ENCODE measurements around the gene TRMT1.

TRMT1 gene

GRCh38 chr19:13091400-13092157, 25.0 kb downstream of the TRMT1 start:
- no peak for DNase-seq (ENCODE audit: low read depth in 2 of 2)

DNA sequence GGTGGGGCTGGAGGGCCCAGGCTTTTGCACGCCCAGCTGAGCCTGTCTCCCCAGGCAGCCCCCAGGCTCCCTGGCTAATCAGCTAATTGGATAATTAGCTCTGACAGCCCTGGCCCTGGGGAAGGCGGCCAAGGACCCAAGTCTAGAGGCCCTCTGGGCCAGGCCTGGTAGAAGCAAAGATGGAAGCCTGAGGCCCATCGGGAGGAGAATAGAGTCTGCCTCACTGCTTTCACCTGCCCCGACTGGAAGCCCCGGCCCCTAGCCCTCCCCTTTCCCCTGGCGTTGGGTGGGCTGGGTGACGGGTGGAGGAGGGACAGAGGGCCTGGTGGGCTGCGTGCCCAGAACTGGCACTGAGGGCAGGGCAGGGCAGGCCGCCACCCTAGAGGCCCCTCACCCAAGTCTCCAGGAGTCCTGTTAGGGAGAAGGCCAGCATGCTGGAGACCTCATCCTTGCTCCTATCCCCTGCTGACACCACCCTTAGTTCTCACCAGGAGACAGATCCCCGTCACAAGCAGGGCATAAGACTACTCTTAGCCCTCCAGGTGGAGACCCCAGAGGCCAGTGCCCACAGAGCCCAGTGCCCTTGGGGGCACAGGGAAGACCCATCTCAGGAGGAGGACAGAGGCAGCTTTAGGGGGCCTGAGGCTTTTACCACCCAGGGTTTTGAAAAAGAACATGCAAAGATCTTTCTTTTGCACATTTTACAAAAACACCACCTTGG, 25.9 kb downstream of the TRMT1 start:
- no peak for DNase-seq (ENCODE audit: low read depth in 2 of 2)

GRCh38 chr19:13089857-13090507, 26.6 kb downstream of the TRMT1 start:
- DNase-seq (ENCODE audit: low read depth in 2 of 2), result no peak

GRCh38 chr19:13089139-13089856, 27.2 kb downstream of the TRMT1 start:
- no peak for DNase-seq (ENCODE audit: low read depth in 2 of 2)

GRCh38 chr19:13087795-13088537, 28.6 kb downstream of the TRMT1 start:
- no peak for DNase-seq (ENCODE audit: low read depth in 2 of 2)

DNA sequence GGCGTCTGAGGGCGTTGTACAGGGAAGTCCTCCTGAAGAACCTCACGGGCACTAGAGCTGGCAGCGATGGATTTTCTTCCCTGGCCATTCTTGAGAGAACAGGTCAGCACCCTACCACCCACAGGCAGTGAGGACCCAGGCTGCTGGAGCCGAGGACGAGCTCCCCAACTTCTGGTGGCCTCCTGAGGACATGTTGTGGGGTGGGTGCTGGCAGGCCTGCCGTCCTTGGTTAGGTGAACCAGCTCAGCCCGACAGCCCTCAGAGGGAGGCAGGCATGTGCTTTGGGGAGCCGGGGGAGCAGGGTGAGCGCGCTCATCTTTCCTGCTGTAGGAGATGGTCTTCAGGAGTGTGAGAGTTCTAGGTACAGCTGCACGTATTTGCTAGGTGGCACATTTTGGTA, 29.2 kb downstream of the TRMT1 start:
- DNase-seq (ENCODE audit: low read depth in 2 of 2), result no peak

GRCh38 chr19:13086341-13086740, 30.2 kb downstream of the TRMT1 start:
- DNase-seq (ENCODE audit: low read depth in 2 of 2), result no peak

DNA sequence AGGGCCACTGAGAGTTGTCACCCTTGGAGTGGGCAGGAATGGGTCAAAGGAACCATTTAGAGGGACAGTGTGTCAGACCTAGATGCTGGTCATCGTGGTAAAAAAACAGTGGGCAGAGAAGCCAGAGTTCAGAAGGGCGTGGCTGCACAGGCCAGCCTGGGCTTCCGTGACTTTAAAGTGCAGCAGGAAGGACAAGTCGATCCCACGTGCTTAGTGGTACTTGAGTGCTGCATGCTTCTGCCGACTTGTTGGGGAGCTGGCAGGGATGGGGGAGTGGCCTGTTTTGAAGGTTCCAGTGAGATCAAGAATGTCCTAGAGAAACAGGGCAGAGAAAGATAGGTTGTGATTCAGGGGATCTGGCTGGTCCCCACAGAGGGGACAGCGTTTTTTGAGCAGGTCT, 30.9 kb downstream of the TRMT1 start:
- no peak for DNase-seq (ENCODE audit: low read depth in 2 of 2)

DNA sequence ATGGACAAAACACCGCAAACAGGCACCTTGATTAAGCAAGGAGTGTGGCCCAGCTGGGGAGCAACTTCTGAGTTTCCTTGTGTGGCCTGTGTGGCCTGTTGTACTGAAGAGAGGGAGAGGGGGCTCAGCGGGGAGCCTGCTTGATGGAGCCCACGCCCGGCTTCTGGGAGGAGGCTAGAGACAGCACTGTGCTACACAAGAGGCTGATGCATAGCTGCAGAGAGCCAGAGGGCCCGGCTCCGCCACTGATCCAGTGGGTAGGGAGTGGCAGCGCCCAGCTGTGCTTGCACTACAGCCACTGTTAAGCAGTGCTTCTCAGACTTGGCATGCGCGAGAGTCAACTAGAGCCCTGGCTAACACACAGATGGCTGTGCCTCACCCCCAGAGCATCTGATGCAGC, 32.9 kb downstream of the TRMT1 start:
- no peak for DNase-seq (ENCODE audit: low read depth in 2 of 2)

DNA sequence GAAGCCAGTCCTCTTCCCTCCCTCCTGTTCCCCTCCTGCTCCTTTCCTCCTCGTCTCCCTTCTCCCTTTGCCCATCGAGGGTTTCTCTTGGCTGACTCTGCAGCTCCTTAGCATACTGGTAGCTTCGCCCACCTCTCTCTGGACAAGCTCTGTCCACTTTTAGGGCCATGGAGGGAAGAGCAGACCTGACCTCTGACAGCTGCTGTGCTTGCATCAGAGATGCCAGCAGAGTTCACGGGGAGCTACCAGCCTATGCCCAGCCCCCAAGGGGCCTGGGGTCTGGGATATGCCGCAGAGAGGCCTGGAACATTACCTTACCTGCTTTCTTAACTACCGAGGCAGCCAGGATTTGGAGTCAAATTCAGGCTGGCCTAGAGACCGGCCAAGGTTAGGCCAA, 33.5 kb downstream of the TRMT1 start:
- DNase-seq (ENCODE audit: low read depth in 2 of 2), result no peak

- DNase-seq (ENCODE audit: low read depth in 2 of 2), result no peak
These were observed 34.1 kb downstream of the TRMT1 start for GRCh38 chr19:13082192-13083007.

- no peak for DNase-seq (ENCODE audit: low read depth in 2 of 2)
These were observed 37.0 kb downstream of the TRMT1 start for GRCh38 chr19:13079542-13079986.

DNA sequence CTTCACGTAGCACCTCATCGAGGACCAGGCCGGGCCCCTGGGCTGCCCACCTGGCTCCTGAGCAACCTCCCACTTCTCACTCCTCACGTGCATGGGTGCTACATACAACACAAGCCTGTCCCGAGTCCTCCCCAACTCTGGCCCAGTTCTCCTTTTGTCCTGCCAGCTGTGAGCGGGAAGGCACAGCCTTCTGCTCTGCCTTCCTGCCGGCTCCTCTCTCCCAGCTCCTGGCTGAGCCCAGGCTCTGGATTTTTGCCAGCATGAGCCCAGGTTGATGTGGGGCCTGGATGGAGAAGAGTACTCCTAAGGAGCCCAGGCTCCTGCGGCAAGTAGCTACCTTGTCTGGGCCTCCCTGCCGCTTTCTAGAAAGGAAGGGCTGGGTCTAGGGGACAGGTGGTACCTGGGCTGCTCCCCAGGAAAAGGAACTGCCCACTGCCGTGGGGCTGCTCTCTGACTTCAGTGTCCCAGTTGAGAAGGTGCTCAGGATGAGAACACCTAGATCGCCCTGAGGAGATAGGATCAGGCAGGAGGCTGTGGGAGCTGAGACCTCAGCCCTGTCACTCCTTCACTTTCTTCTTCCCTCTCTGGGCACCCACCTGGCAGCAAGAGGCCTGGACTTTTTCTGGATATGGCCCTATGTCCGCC, 37.5 kb downstream of the TRMT1 start:
- DNase-seq (ENCODE audit: low read depth in 2 of 2), result no peak

- DNase-seq (ENCODE audit: low read depth in 2 of 2), result no peak
These were observed 38.2 kb downstream of the TRMT1 start for GRCh38 chr19:13078381-13078780.

- no peak for DNase-seq (ENCODE audit: low read depth in 2 of 2)
These were observed 39.3 kb downstream of the TRMT1 start for GRCh38 chr19:13077240-13077639.

- no peak for DNase-seq (ENCODE audit: low read depth in 2 of 2)
These were observed 39.8 kb downstream of the TRMT1 start for GRCh38 chr19:13076787-13077186.

DNA sequence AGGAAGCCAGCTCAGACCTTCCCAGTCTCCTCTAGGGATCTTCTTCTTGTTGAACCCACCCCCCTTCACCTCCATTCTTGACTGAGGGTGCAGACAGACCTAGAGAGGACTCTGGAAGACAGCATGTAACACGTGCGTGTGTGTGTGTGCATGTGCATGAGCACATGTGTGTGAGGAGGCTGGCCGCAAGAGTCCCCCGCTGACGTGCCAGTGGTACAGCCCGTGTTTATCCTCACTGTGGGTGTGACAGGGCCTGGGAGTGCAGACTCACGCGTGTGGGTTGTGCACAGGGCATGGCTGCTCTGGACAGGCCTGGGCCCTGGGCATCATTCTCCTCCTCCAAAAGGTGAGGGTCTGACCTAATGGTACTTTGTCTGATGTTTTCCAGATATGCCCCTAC, 40.2 kb downstream of the TRMT1 start:
- no peak for DNase-seq (ENCODE audit: low read depth in 2 of 2)

- DNase-seq (ENCODE audit: low read depth in 2 of 2), result no peak
These were observed 42.2 kb downstream of the TRMT1 start for GRCh38 chr19:13074378-13074777.

DNA sequence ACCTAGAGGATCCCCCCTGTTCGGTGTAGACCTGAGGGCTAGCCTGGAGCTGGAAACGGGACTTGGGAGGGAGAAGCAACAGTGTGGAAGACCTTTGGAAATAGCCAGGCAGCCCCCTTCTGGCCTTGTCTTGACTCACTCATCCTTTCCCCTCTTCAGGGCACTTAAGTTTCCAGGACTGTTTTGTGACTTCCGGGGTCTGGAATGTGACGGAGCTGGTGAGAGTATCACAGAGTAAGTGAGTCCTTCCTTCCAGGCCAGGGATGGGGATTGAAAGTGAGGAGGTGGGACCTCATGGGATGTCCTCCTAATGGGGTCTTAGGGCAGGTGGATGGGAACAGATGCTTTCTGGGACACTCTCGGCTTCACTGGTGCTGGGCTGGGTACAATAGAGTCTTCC, 43.3 kb downstream of the TRMT1 start:
- DNase-seq (ENCODE audit: low read depth in 2 of 2), result no peak
